Astrocyte (in vitro differentiated cells and primary cell): ENCODE results near the gene MKLN1.

Experiments
- EZH2 ChIP-seq: IDR thresholded peaks from 2 replicates; pipeline ENCODE4 v1.6.1; 2012; ENCODE audit warnings: mild to moderate bottlenecking, low read length, inconsistent platforms; ENCODE audit not compliant: insufficient read depth
- TF ChIP-seq, protein P1 (sequence below): IDR thresholded peaks from 2 replicates; pipeline ENCODE4 v1.5.1; 2011; ENCODE audit warnings: low read depth, mild to moderate bottlenecking, inconsistent platforms, low read length, moderate library complexity; ENCODE audit not compliant: insufficient read depth

DNA sequence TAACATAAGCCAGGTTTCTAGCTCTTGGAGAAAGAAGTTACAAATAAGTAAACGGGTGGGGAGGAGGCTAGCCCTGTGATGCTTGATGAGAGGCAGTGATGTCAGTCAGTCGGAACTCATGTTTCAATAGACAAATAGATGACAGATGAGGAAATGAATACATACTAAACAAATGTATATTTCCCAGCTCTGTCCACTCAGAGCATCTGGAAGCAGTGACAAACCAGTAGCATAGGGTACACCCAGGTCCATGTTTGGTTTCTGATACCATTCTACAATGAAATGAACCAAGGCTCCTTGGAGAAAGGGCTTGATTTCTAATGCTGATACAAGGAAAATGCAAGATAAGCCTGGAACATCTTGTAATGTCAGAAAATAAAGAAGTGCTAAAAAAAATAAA lies 198.1 kb downstream of the MKLN1 start:
- TF ChIP-seq, protein P1, sequence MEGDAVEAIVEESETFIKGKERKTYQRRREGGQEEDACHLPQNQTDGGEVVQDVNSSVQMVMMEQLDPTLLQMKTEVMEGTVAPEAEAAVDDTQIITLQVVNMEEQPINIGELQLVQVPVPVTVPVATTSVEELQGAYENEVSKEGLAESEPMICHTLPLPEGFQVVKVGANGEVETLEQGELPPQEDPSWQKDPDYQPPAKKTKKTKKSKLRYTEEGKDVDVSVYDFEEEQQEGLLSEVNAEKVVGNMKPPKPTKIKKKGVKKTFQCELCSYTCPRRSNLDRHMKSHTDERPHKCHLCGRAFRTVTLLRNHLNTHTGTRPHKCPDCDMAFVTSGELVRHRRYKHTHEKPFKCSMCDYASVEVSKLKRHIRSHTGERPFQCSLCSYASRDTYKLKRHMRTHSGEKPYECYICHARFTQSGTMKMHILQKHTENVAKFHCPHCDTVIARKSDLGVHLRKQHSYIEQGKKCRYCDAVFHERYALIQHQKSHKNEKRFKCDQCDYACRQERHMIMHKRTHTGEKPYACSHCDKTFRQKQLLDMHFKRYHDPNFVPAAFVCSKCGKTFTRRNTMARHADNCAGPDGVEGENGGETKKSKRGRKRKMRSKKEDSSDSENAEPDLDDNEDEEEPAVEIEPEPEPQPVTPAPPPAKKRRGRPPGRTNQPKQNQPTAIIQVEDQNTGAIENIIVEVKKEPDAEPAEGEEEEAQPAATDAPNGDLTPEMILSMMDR = no peak
- TF ChIP-seq EZH2 = no peak
